Fibroblast of the aortic adventitia (primary cell): ENCODE measurements around the gene KLK14. TPM values are rescaled to one million over a fixed set of nuclear protein-coding genes. Genes with fewer than 3 reads are reported as not detected.

Experiments
- DNase-seq: peaks from one replicate; pipeline ENCODE4 v3.0.0-alpha.2; 2010; ENCODE audit warnings: low read depth
- H3K4me3 ChIP-seq: 2 replicates; pipeline ENCODE4 v1.5.1; 2011; ENCODE audit warnings: low read depth, mild to moderate bottlenecking, control low read depth, low read length, moderate library complexity
- total RNA-seq: library from RNA; depleted of rRNA; stranded (reverse); fragments of >200 nt; gene quantifications from 2 replicates; pipeline ENCODE4 v1.2.3, GENCODE V29; 2012; ENCODE audit warnings: low replicate concordance
- TF ChIP-seq, protein P1 (sequence below): IDR thresholded peaks from 2 replicates; pipeline ENCODE4 v1.5.1; 2011; ENCODE audit warnings: mild to moderate bottlenecking, low read length, control low read depth, inconsistent platforms; ENCODE audit not compliant: insufficient read depth

The KLK14 gene
- total RNA-seq, 1 donor, result not detected

DNA sequence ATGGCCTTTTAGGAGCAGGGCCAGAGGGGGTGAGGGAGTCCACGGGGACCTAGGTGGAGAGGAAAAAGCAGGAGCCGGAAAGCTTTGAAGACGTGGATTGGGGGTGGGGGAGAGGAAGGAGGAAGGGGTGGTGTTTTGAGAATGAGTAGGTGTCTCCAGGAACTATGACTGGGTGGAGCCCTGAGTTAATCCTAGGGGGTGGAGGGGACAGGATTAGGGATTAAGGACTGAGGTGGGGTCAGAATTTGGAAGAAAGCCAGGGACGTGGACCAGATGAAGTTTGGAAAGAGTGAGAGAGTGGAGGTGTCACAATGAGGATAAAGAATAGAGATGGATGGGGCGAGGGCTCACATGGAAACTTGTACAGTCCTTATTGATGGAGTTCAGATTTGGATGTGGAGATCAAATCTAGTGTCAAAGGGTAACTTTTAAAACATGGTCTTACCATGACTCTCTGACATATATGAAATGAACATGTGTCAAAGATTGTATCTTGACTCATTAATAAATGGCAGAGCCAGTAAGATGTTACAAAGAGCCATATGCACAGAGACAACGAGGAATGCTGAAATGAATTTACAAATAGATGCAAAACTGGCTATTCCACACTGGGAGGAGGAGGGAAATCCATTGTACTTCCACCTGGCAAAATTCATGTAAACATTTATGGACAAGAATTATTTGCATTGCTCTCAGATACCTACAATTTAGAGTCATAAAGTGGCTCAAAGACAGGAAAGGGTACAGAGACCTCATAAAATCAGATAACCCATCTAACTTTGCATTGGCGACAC is 16.1 kb downstream of the KLK14 start:
- H3K4me3 ChIP-seq, result no peak overlapping the region
- TF ChIP-seq, protein P1, sequence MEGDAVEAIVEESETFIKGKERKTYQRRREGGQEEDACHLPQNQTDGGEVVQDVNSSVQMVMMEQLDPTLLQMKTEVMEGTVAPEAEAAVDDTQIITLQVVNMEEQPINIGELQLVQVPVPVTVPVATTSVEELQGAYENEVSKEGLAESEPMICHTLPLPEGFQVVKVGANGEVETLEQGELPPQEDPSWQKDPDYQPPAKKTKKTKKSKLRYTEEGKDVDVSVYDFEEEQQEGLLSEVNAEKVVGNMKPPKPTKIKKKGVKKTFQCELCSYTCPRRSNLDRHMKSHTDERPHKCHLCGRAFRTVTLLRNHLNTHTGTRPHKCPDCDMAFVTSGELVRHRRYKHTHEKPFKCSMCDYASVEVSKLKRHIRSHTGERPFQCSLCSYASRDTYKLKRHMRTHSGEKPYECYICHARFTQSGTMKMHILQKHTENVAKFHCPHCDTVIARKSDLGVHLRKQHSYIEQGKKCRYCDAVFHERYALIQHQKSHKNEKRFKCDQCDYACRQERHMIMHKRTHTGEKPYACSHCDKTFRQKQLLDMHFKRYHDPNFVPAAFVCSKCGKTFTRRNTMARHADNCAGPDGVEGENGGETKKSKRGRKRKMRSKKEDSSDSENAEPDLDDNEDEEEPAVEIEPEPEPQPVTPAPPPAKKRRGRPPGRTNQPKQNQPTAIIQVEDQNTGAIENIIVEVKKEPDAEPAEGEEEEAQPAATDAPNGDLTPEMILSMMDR, result no peak
- no peak for DNase-seq

DNA sequence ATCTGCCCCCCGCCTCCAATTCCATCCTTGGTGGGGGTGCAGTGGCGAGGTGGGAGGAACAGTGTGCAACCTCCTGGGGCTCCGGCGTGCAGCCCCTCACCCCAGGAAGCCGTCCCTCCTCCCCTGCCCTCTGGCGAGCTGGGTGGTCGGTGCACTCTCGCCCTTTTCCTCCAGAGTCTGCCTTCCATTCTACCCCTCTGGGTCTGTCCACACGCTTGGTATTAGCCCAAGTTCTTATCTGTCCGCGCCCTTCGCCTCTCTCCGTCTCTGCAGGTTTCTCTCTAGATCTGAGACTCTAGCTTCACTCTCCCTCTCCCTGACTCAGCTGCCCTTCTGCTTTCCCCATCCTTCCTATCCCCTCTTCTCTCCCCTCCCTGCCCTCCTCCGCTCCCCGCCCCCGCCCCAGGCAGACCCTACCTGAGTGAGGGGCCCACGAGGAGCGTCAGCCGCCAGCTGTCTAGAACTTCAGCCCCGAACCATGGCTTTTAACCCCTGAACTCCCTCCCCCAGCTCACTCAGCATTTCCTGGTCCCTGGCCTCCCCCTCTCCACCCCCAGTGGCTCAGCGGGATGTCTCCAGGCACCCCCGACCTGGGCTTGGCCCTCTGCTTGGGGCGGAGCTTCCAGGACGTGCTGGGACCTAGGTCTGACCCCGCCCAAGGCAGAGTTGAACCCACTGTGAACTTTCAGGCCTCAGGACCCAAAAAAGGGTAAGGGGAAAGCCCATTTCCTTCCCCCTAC is 17.3 kb downstream of the KLK14 start:
- no peak for DNase-seq
- peak overlapping the region; percentile 28 for H3K4me3 ChIP-seq
- TF ChIP-seq, protein P1, result no peak

DNA sequence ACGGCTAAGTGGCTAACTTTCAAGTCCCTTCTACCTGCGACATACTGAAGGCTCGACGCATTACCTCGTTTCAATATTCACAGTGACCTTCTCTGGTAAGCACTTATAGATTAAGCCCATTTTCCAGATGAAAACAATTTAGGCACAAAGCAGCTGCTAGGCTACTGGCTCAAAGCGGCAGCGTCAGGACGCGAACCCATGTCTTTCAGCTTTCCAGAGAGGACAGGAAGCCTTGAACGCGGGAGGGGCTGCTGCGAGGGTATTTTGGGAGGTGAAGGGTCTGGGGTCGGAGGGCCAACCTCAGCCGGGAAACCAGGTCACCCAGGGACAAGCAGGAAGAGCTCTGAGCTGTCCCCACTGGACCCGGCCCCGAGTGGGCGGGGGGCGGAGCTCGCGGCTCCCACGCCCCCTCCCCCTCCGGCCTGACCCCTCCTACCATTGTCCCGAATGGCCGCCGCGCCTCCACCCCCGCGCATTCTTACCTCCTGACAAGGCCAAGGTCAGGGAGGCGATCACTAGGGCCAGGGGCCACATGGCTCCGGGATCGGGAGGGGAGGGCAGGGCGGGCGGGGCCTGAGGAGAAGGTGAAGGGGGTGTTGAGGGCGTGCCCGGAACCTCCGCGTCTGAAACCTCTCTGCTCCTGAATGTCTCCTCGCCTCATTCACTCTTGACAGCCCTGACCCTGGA is 18.0 kb downstream of the KLK14 start, which contains the start of gene KLK13:
Gene KLK13, minus strand, starts transcription at position 559 of the 687 bp plus-strand sequence. Its CDS starts 25 bp downstream, at position 534.
- DNase-seq, result no peak
- H3K4me3 ChIP-seq, result peak within 1 kb of the TSS; percentile 28
- TF ChIP-seq, protein P1, result no peak

DNA sequence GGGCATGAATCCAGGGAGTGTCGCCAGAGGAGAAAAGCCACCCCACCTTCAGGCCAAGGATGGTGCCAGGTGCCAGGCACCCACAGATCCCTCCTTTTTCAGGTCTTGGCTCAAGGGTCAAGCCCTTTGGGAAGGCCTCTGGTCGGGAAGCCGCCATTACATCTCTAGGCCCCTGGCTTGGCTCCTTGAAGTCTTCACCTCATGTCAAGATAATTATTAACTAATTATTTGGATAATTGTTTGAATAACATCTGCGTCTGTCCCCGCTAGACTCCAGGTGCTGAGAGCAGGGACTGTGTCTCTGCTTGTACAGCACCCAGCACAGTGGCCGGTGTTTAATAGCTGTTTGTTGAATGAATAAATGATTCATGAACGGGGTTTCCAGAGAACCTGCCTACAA is 19.0 kb downstream of the KLK14 start:
- H3K4me3 ChIP-seq, result no peak overlapping the region
- TF ChIP-seq, protein P1, result no peak
- DNase-seq, result no peak

DNA sequence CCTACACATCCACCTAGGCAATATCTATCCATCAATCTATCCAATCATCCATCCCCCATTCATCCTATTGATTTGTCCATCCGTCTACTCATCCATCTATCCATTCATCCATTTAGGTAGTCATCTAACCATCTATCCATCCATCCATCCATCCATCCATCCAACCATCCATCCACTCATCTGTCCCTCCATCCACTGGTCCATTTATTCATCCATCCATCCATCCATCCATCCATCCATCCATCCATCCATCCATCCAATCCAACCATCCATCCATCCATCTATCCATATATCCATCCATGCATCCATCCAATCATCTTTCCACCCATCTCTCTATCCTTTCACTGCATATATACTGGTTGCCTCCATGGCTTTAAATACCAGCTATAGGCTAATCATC is 21.7 kb downstream of the KLK14 start:
- DNase-seq, result no peak
- no peak overlapping the region for H3K4me3 ChIP-seq
- TF ChIP-seq, protein P1, result no peak

DNA sequence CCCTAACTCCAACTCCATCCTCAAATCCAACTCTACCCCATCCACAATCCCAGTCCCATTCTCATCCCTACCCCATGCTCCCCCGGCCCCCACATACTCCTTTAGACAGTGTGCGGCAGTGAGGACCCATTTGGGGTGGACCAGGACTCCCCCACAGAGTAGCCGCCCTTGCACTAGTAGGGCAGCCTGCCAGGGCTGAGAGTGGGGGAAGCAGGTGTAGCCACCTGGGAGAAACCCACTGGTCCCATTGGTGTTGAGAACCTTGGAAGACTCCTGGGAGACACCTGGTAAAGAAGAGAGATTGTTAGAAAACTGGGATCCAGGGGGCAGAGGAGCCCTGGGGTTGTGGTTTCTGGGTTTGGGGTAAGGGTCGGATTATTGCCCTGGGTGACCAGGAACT is 22.4 kb downstream of the KLK14 start:
- H3K4me3 ChIP-seq, result no peak overlapping the region
- TF ChIP-seq, protein P1, result no peak
- DNase-seq, result no peak
